Measurements from ENCODE around the gene CNTRL.
"Not testable (repeated sequence)": the region's sequence is repeated elsewhere in the genome, so short reads cannot be mapped to it uniquely, and the experiment has no call there.

The CNTRL gene

GRCh38 chr9:121073038-121073437 is 1.7 kb upstream of the CNTRL start:
- peak; percentile 93 for FAIRE-seq

GRCh38 chr9:121075251-121076036 is 689 bp downstream of the CNTRL start:
- FAIRE-seq: no peak

- FAIRE-seq: no peak
These were observed 7.3 kb downstream of the CNTRL start for GRCh38 chr9:121082075-121082474.

- FAIRE-seq: no peak
These were observed 10.9 kb downstream of the CNTRL start for GRCh38 chr9:121085661-121086060.

GRCh38 chr9:121088576-121088975 is 13.8 kb downstream of the CNTRL start:
- no peak for FAIRE-seq

GRCh38 chr9:121090743-121091142 is 16.0 kb downstream of the CNTRL start:
- FAIRE-seq: not testable (repeated sequence)

GRCh38 chr9:121095057-121095456 is 20.3 kb downstream of the CNTRL start:
- no peak for FAIRE-seq

- no peak for FAIRE-seq
These were observed 23.9 kb downstream of the CNTRL start for GRCh38 chr9:121098567-121099198.

- FAIRE-seq: not testable (repeated sequence)
These were observed 29.3 kb downstream of the CNTRL start for GRCh38 chr9:121104054-121104453.

GRCh38 chr9:121105531-121105930 is 30.8 kb downstream of the CNTRL start:
- no peak for FAIRE-seq

- no peak for FAIRE-seq
These were observed 32.3 kb downstream of the CNTRL start for GRCh38 chr9:121107029-121107428.

GRCh38 chr9:121107881-121108280 is 33.1 kb downstream of the CNTRL start:
- no peak for FAIRE-seq

- FAIRE-seq: no peak
These were observed 40.7 kb downstream of the CNTRL start for GRCh38 chr9:121115466-121115865.

- no peak for FAIRE-seq
These were observed 43.5 kb downstream of the CNTRL start for GRCh38 chr9:121118266-121118665.

- FAIRE-seq: peak; percentile 97
These were observed 45.6 kb downstream of the CNTRL start for GRCh38 chr9:121120386-121120785.

GRCh38 chr9:121121582-121122087 is 46.9 kb downstream of the CNTRL start:
- peak; percentile 99 for FAIRE-seq

GRCh38 chr9:121122246-121123032 is 47.7 kb downstream of the CNTRL start:
- peak; percentile 19 for FAIRE-seq

GRCh38 chr9:121123816-121124535 is 49.2 kb downstream of the CNTRL start:
- no peak for FAIRE-seq

- FAIRE-seq: no peak
These were observed 50.8 kb downstream of the CNTRL start for GRCh38 chr9:121125590-121125989.

GRCh38 chr9:121129384-121129783 is 54.6 kb downstream of the CNTRL start:
- not testable (repeated sequence) for FAIRE-seq

GRCh38 chr9:121133104-121133816 is 58.5 kb downstream of the CNTRL start:
- FAIRE-seq: no peak

GRCh38 chr9:121135642-121136041 is 60.9 kb downstream of the CNTRL start:
- no peak for FAIRE-seq
